WTC11 (cell line): ENCODE measurements around the gene SMARCC2. TPM values are rescaled to one million over a fixed set of nuclear protein-coding genes. Genes with fewer than 3 reads are reported as not detected.
A peak's percentile ranks its signal among the peaks of the same experiment; 100 is the strongest.

Experiments used
- AR ChIP-seq: fragments of 250-450 bp; sonication (Bioruptor Pico); IDR thresholded peaks from 2 replicates; pipeline ENCODE4 v1.9.0; 2021; ENCODE audit warnings: mild to moderate bottlenecking
- ESRRA ChIP-seq: sonication (generic); formaldehyde crosslinking; IDR thresholded peaks from 2 replicates; pipeline ENCODE4 v1.8.1; 2022; ENCODE audit warnings: mild to moderate bottlenecking, missing genetic modification reagents, borderline replicate concordance
- GABPB1 ChIP-seq: sonication (generic); formaldehyde crosslinking; IDR thresholded peaks from 2 replicates; pipeline ENCODE4 v1.8.1; 2023; ENCODE audit warnings: mild to moderate bottlenecking, missing genetic modification reagents
- GRHL2 ChIP-seq: fragments of 250-450 bp; sonication (Bioruptor Pico); IDR thresholded peaks from 2 replicates; pipeline ENCODE4 v1.8.0; 2022; ENCODE audit warnings: mild to moderate bottlenecking, moderate library complexity; ENCODE audit not compliant: insufficient replicate concordance, severe bottlenecking
- IRF1 ChIP-seq: sonication (generic); formaldehyde crosslinking; IDR thresholded peaks from 2 replicates; pipeline ENCODE4 v1.8.0; 2023; ENCODE audit warnings: missing genetic modification reagents
- JAZF1 ChIP-seq: fragments of 250-450 bp; sonication (Bioruptor Pico); IDR thresholded peaks from 2 replicates; pipeline ENCODE4 v1.9.0; 2021; ENCODE audit warnings: moderate library complexity, mild to moderate bottlenecking, inconsistent platforms
- KAT7 ChIP-seq: sonication (generic); formaldehyde crosslinking; IDR thresholded peaks from 2 replicates; pipeline ENCODE4 v1.8.1; 2023; ENCODE audit warnings: missing genetic modification reagents, mild to moderate bottlenecking, borderline replicate concordance
- NR1H2 ChIP-seq: sonication (generic); formaldehyde crosslinking; IDR thresholded peaks from 2 replicates; pipeline ENCODE4 v1.9.0; 2021; ENCODE audit warnings: mild to moderate bottlenecking, moderate library complexity, missing genetic modification reagents
- PRDM15 ChIP-seq: sonication (generic); formaldehyde crosslinking; IDR thresholded peaks from 2 replicates; pipeline ENCODE4 v1.8.0; 2022; ENCODE audit warnings: missing genetic modification reagents
- SMAD3 ChIP-seq: sonication (generic); formaldehyde crosslinking; IDR thresholded peaks from 2 replicates; pipeline ENCODE4 v1.8.0; 2022; ENCODE audit warnings: missing genetic modification reagents, mild to moderate bottlenecking, borderline replicate concordance
- SMAD4 ChIP-seq: sonication (generic); formaldehyde crosslinking; IDR thresholded peaks from 2 replicates; pipeline ENCODE4 v1.8.0; 2022; ENCODE audit warnings: mild to moderate bottlenecking, missing genetic modification reagents
- TP53 ChIP-seq: sonication (generic); formaldehyde crosslinking; IDR thresholded peaks from 2 replicates; pipeline ENCODE4 v1.8.1; 2023; ENCODE audit warnings: mild to moderate bottlenecking, missing genetic modification reagents
- ZBTB21 ChIP-seq: sonication (generic); formaldehyde crosslinking; IDR thresholded peaks from 2 replicates; pipeline ENCODE4 v1.8.1; 2023; ENCODE audit warnings: mild to moderate bottlenecking, missing genetic modification reagents, borderline replicate concordance
- ZNF138 ChIP-seq: sonication (generic); formaldehyde crosslinking; conservative IDR thresholded peaks from 2 replicates; pipeline ENCODE4 v1.8.1; 2022; ENCODE audit warnings: mild to moderate bottlenecking, moderate library complexity, missing genetic modification reagents
- ZNF219 ChIP-seq: sonication (generic); formaldehyde crosslinking; IDR thresholded peaks from 2 replicates; pipeline ENCODE4 v1.8.0; 2023; ENCODE audit warnings: missing genetic modification reagents, mild to moderate bottlenecking, borderline replicate concordance
- ZNF232 ChIP-seq: sonication (generic); formaldehyde crosslinking; IDR thresholded peaks from 2 replicates; pipeline ENCODE4 v1.8.0; 2022; ENCODE audit warnings: mild to moderate bottlenecking, missing genetic modification reagents
- ZNF317 ChIP-seq: sonication (generic); formaldehyde crosslinking; IDR thresholded peaks from 2 replicates; pipeline ENCODE4 v1.8.1; 2023; ENCODE audit warnings: low read depth, mild to moderate bottlenecking, moderate library complexity, missing genetic modification reagents, borderline replicate concordance
- ZNF396 ChIP-seq: fragments of 250-450 bp; sonication (Bioruptor Pico); IDR thresholded peaks from 2 replicates; pipeline ENCODE4 v1.8.0; 2021; ENCODE audit warnings: mild to moderate bottlenecking, moderate library complexity, borderline replicate concordance
- ZNF416 ChIP-seq: fragments of 250-450 bp; sonication (Bioruptor Pico); IDR thresholded peaks from 2 replicates; pipeline ENCODE4 v1.9.0; 2021; ENCODE audit warnings: mild to moderate bottlenecking, inconsistent platforms
- ZNF671 ChIP-seq: fragments of 250-450 bp; sonication (Bioruptor Pico); IDR thresholded peaks from 2 replicates; pipeline ENCODE4 v1.8.0; 2021; ENCODE audit warnings: mild to moderate bottlenecking
- total RNA-seq: library from RNA; stranded (reverse); gene quantifications from 3 replicates; pipeline ENCODE4 v1.2.3, GENCODE V29; 2021
- TF ChIP-seq, protein P1 (sequence below): sonication (generic); formaldehyde crosslinking; IDR thresholded peaks from 2 replicates; pipeline ENCODE4 v1.8.0; 2022; ENCODE audit warnings: mild to moderate bottlenecking, missing genetic modification reagents
- TF ChIP-seq, protein P2 (sequence below): fragments of 250-450 bp; sonication (Bioruptor Pico); IDR thresholded peaks from 2 replicates; pipeline ENCODE4 v1.9.0; 2021; ENCODE audit warnings: mild to moderate bottlenecking, borderline replicate concordance
- TF ChIP-seq, protein P3 (sequence below): sonication (generic); formaldehyde crosslinking; IDR thresholded peaks from 2 replicates; pipeline ENCODE4 v1.8.1; 2023; ENCODE audit warnings: mild to moderate bottlenecking, missing genetic modification reagents, moderate library complexity
- TF ChIP-seq, protein P4 (sequence below): sonication (generic); formaldehyde crosslinking; IDR thresholded peaks from 2 replicates; pipeline ENCODE4 v1.8.0; 2022; ENCODE audit warnings: mild to moderate bottlenecking, missing genetic modification reagents

SMARCC2 gene
- total RNA-seq, 1 experiment from 2014 or later = 76.8 TPM

- TF ChIP-seq ZNF232 (CRISPR knock-in tag) (peak; percentile 45; the same call in 1 of the 2 replicates), IRF1 (peak; percentile 66; the same call in 1 of the 2 replicates), AR (CRISPR knock-in tag) (peak; percentile 100), ZNF671 (CRISPR knock-in tag) (peak; percentile 100), TP53 (peak; percentile 65; the same call in 1 of the 2 replicates), ZNF317 (CRISPR knock-in tag) (no peak), NR1H2 (CRISPR knock-in tag) (no peak), JAZF1 (CRISPR knock-in tag) (no peak), ZNF416 (CRISPR knock-in tag) (peak; percentile 100), ZNF396 (CRISPR knock-in tag) (no peak), ESRRA (peak; percentile 78; the same call in 1 of the 2 replicates), ZBTB21 (CRISPR knock-in tag) (peak; percentile 86), SMAD3 (CRISPR knock-in tag) (no peak; the same call in 1 of the 2 replicates), GRHL2 (no peak), ZNF138 (CRISPR knock-in tag) (peak; percentile 82; the same call in 1 of the 2 replicates), KAT7 (CRISPR knock-in tag) (no peak; the same call in 1 of the 2 replicates), PRDM15 (CRISPR knock-in tag) (no peak), SMAD4 (0 out of 2 replicates have a peak, but pooled peaks have one; percentile 36), ZNF219 (CRISPR knock-in tag) (no peak), GABPB1 (CRISPR knock-in tag) (peak; percentile 83)
- TF ChIP-seq, protein P1, sequence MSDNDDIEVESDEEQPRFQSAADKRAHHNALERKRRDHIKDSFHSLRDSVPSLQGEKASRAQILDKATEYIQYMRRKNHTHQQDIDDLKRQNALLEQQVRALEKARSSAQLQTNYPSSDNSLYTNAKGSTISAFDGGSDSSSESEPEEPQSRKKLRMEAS (CRISPR knock-in tag) = peak; percentile 94
- TF ChIP-seq, protein P2, sequence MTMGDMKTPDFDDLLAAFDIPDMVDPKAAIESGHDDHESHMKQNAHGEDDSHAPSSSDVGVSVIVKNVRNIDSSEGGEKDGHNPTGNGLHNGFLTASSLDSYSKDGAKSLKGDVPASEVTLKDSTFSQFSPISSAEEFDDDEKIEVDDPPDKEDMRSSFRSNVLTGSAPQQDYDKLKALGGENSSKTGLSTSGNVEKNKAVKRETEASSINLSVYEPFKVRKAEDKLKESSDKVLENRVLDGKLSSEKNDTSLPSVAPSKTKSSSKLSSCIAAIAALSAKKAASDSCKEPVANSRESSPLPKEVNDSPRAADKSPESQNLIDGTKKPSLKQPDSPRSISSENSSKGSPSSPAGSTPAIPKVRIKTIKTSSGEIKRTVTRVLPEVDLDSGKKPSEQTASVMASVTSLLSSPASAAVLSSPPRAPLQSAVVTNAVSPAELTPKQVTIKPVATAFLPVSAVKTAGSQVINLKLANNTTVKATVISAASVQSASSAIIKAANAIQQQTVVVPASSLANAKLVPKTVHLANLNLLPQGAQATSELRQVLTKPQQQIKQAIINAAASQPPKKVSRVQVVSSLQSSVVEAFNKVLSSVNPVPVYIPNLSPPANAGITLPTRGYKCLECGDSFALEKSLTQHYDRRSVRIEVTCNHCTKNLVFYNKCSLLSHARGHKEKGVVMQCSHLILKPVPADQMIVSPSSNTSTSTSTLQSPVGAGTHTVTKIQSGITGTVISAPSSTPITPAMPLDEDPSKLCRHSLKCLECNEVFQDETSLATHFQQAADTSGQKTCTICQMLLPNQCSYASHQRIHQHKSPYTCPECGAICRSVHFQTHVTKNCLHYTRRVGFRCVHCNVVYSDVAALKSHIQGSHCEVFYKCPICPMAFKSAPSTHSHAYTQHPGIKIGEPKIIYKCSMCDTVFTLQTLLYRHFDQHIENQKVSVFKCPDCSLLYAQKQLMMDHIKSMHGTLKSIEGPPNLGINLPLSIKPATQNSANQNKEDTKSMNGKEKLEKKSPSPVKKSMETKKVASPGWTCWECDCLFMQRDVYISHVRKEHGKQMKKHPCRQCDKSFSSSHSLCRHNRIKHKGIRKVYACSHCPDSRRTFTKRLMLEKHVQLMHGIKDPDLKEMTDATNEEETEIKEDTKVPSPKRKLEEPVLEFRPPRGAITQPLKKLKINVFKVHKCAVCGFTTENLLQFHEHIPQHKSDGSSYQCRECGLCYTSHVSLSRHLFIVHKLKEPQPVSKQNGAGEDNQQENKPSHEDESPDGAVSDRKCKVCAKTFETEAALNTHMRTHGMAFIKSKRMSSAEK = peak; percentile 99
- TF ChIP-seq, protein P3, sequence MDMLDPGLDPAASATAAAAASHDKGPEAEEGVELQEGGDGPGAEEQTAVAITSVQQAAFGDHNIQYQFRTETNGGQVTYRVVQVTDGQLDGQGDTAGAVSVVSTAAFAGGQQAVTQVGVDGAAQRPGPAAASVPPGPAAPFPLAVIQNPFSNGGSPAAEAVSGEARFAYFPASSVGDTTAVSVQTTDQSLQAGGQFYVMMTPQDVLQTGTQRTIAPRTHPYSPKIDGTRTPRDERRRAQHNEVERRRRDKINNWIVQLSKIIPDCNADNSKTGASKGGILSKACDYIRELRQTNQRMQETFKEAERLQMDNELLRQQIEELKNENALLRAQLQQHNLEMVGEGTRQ (CRISPR knock-in tag) = peak; percentile 58; the same call in 1 of the 2 replicates
- TF ChIP-seq, protein P4, sequence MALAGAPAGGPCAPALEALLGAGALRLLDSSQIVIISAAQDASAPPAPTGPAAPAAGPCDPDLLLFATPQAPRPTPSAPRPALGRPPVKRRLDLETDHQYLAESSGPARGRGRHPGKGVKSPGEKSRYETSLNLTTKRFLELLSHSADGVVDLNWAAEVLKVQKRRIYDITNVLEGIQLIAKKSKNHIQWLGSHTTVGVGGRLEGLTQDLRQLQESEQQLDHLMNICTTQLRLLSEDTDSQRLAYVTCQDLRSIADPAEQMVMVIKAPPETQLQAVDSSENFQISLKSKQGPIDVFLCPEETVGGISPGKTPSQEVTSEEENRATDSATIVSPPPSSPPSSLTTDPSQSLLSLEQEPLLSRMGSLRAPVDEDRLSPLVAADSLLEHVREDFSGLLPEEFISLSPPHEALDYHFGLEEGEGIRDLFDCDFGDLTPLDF (CRISPR knock-in tag) = peak; percentile 25; the same call in 1 of the 2 replicates
Measured at GRCh38 chr12:56117778-56118687, 71.2 kb downstream of the SMARCC2 start, which contains the start of gene ZC3H10 (continued).
